Activated CD4-positive, alpha-beta T cell treated with anti-CD3 and anti-CD28 coated beads for 48 hours (primary cell): Measurements from ENCODE around the gene ARL4A.
"Not testable (repeated sequence)": the region's sequence is repeated elsewhere in the genome, so short reads cannot be mapped to it uniquely, and the experiment has no call there.

Experiments used
- DNase-seq: peaks from one replicate; pipeline ENCODE4 v3.0.0-alpha.2; 2020

ARL4A gene, protein sequence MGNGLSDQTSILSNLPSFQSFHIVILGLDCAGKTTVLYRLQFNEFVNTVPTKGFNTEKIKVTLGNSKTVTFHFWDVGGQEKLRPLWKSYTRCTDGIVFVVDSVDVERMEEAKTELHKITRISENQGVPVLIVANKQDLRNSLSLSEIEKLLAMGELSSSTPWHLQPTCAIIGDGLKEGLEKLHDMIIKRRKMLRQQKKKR

DNA sequence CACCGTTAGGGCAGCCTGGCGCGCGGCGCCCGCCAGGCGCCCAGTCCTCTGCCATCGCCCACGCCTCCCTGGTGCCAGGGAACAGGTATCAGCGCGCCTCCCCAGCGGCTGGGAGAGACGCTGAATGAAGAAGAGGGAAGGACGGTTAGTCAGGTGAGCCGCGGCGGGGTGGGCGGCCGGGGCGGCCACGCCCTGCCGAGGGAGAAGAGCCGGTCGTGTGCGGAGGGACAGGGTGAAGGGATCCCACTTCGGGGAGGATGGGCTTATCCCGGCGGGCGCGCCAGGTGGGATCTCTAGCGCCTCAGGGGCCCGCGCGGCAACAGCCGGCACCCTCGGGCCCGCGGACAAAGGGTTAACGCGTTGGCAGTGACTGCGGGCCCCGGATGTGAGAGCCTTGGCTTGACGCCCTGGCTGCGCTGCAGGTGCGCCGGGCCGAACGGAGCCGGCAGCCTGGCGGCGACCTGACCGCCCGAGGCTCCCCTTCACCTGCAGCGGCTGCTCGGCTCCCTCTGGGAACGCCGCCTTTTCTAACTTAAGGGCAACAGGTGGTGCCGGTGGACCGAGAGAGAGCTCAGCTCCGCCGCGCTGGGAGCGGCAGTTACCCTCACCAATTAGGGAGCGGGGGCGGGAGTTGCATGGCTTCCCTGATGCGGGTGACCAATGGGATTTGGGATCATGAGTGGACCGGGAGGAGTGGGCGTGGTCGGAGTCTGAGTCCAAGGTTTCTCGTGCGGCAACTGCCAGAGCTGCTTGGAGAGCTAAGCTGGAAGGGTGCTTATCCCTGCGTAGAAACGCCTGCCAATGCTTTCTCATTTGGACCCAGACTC is at the start of gene ARL4A:
Gene ARL4A, plus strand, starts transcription at position 743 of the 827 bp plus-strand sequence. CDS start 622 bp downstream, outside the sequence.
- peak; percentile 95 for DNase-seq

DNA sequence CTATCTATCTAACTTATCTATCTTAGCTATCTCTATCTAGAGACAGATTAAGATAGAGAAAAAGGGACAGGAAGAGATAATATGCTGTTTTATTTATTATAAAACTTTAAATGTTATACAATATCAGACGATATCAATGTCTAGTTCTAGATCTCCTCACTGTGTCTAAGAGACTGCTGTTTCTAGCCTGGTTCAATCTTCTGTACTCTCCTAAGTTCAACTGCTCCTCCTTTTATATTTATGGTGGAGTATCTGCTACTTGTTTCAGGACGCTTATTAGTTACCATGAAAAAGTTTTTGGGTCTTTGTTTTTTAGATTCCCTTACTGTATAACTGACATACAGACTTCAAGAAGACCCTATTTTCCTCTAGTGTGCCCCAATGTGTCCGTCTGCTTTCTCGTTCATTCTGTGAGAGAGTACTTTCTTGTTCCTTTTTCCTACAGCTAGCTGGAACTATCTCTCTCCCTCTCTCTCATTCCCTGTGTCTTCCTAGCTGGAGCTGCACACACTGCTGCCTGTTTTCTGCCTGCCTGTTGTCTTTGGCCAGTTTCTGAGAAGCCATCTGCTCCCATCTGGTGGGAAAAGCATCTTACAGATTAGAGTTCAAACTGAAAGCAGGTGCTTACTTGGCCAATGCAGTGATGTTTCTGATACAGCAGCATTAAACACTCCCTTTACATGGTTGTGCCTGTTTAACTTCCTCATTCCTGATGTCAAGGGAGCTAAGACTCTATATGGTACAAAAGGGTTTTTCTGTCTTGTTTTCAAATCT is 49.4 kb upstream of the ARL4A start:
- no peak for DNase-seq

GRCh38 chr7:12638851-12639456 is 48.5 kb upstream of the ARL4A start:
- no peak for DNase-seq

DNA sequence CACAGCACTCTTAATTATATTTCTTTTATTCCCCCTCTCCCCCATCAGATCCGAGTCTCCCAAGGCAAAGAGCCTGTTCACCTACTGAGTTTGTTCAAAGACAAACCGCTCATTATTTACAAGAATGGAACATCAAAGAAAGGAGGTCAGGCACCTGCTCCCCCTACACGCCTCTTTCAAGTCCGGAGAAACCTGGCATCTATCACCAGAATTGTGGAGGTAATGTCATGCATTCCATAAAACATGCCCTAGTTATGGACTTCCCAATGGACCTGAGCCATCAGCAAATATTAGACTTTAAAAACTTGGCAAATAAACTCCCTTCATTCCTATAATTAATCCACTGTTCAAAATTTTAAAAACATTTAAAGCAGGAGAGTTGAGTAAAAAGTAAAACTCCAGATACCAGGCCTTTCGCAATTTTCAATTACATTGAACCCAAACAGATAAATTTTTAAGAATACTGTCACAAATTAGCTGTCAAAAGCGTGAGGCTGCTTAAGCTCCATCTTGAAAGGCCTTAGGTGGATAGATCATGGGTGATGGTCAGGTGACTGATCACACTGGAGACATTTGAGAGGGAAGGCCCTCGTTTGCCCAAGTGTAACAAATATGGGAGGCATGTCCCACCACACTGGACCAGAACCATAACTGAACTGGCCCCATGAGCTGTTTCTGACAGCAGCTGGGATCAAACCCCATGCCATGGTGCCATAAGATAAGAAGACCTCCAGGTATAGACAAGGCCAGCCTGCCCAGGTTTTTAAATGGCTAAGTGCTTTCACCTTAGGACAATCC is 46.9 kb upstream of the ARL4A start:
- DNase-seq = no peak

GRCh38 chr7:12641196-12641595 is 46.2 kb upstream of the ARL4A start:
- no peak for DNase-seq

DNA sequence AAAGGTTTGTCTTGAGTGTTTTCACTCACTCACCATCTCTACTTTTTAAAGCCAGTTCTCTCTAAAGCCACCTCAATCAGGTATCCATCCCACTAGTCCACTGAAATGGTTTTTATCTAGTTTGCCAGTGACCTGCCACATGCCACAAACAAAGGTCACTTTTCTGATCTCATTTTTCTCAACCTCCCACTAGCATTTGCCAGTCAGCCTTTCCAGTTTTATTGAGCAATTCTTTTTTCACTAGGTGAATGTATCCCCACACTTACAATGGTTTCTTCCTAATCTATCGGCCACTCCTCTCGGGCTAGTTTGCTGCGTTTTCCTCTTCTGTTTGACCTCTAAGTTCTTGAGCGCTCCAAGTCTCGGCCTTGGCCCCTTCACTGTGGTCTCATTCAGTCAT is 44.9 kb upstream of the ARL4A start:
- no peak for DNase-seq

- no peak for DNase-seq
These were observed 44.3 kb upstream of the ARL4A start for GRCh38 chr7:12643001-12643643.

GRCh38 chr7:12643644-12644043 is 43.8 kb upstream of the ARL4A start:
- DNase-seq = no peak

DNA sequence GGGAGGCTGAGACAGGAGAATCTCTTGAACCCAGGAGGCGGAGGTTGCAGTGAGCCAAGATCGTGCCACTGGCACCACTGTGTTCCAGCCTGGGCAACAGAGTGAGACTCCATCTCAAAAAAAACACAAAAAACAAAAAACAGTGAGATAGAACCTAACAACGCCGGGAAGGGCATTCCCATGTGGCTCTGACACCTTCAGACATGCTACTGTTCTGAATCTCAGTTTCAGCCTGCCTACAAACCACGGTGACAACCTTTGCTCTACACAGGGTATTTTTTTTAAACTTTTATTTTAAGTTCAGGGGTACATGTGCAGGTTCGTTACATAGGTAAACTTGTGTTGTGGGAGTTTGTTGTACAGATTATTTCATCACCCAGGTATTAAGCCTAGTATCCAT is 42.2 kb upstream of the ARL4A start:
- not testable (repeated sequence) for DNase-seq

- DNase-seq = no peak
These were observed 41.3 kb upstream of the ARL4A start for GRCh38 chr7:12646139-12646538.

GRCh38 chr7:12647364-12648219 is 39.8 kb upstream of the ARL4A start:
- DNase-seq = no peak

DNA sequence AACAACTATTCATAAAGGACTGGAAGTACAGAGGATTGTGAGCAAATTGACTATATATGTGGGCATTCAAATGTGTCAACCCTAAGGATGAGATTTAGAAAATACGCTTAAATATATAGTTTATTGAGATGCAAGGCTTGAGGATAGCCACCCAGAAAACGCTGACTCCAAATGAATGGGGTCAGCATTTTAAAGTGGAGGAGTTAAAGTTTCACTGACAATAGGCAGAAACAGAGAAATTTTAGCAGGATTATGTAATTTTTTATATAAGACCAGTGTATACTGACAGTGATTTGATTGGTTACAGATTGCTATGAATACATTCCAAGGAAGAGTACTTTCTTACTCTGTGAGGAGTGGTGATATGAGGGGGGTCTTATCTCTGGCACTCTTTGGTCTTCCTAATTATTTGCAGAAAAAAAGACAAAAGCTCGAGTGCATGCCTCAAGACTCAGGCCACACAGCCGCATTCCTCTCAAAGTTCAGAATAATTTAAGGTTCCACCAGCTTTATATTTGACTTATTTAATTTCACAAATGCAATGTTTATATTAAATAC is 38.6 kb upstream of the ARL4A start:
- no peak for DNase-seq

GRCh38 chr7:12649348-12649747 is 38.1 kb upstream of the ARL4A start:
- DNase-seq = no peak

- no peak for DNase-seq
These were observed 37.4 kb upstream of the ARL4A start for GRCh38 chr7:12650080-12650479.

DNA sequence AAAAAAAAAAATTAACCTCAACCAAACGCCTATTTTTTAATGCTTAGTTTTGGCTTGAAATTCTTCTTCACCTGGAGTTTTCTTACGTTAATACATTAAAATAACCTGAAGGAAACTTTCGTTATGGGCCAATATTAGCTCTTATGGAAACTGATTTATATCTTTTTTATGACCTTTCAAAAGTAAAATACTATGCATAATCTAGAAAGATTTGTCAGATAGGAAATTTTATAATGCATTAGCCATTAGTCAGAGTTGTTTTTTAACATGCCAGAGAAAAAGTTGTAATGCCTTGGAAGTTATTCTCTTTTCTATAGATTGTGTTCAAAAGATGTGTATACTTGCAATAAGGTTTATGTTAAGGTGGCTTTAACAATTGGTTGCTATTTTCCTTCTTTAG is 34.3 kb upstream of the ARL4A start:
- no peak for DNase-seq

GRCh38 chr7:12653518-12653917 is 33.9 kb upstream of the ARL4A start:
- DNase-seq = no peak

DNA sequence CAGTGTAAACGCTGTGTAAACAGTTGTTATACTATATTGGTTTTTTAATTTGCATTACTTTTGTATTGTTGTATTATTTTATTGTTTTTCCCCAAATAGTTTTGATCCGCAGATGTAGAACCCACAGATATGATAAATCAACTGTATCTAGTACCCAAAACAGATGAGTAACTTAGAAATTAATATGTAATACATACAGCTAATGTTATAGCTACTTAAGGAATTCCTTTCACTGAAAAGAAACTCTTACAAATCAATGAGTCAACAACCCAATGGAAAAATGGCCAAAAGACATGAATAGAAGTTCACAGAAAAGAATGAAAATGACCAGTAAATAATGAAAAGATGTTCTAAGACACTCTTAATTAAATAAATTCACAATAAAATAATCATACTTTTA is 32.3 kb upstream of the ARL4A start:
- DNase-seq = no peak

- DNase-seq = not testable (repeated sequence)
These were observed 27.0 kb upstream of the ARL4A start for GRCh38 chr7:12660423-12660822.

DNA sequence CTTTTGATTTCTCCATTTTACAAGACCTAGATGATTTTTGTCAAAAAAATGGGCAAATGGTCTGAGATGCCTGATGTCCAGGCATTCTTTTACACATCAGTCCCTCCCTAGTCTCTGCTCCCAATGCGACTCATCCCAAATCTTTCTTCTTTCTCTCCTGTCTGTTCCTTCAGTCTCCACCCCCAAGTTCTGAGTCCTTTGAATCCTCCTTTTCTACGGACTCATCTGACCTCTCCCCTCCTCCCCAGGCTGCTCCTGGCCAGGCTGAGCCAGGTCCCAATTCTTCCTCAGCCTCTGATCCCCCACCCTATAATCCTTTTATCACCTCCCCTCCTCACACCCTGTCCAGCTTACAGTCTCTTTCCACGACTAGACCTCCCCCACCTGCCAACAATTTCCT is 26.4 kb upstream of the ARL4A start:
- DNase-seq = not testable (repeated sequence)

DNA sequence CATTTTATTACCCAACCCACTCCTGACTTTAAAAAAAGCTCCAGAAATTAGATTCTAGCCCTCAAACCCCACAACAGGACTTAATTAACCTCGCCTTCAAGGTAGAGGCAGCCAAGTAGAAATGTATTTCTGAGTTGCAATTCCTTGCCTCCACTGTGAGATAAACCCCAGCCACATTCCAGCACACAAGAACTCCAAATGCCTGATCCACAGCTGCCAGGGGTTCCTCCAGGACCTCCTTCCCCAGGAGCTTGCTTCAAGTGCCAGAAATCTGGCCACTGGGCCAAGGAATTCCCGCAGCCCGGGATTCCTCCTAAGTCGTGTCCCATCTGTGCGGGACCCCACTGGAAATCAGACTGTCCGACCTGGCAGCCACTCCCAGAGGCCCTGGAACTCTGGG is 25.9 kb upstream of the ARL4A start:
- DNase-seq = no peak
